Mammary microvascular endothelial cell (primary cell): ENCODE data around the gene DST. TPM values are rescaled to one million over a fixed set of nuclear protein-coding genes. Genes with fewer than 3 reads are reported as not detected.

Experiments used
- total RNA-seq: library from RNA; depleted of rRNA; stranded (reverse); fragments of >200 nt; gene quantifications from 2 replicates; pipeline ENCODE4 v1.2.3, GENCODE V29; 2015

The DST gene
- 84.3 and 101 TPM in 2 replicates for total RNA-seq

DNA sequence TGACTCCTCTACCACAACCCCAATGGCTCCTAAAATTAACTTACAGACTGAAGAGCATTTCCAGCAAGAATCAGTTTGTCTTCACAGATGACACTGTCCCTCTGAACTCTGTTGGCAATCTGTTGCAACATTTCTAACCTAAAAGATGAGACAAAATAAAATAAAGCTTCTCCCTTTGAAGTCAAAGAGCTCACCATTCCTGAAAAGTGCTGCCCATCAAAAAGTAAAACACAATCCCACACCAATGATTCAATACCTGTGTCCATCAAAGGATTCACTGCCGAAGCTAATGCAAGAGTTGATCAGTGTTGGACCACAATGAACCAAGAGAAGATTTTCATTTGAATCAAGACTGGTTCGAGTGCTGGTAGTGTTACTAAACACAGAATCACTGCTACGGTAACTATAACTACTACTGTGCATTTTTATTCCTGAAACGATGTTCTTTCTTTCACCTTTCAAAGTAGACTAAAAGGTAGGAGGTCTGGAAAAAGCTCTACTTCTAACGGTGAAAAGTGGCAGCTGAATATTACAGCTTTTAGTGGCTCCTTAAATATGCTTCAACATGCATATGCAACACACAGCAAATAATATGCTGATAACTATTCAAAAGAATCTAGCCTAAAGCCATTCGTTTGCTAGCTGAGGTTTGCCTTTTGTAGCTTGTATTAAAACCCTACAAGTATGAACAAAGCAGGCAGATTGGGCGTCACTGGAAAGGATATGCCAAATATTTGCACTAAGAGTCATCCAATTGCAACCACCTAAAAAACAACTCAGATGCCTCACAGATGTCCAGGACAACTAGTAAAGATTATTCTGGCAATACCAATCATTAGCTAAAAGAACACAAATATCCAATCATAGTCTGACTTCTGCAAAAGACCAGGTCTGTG is at the start of gene DST:
TSS of gene DST (minus strand) at position 524 of the 896 bp plus-strand sequence.

